Keratinocyte (primary cell): ENCODE data around the gene SH3BGRL3.

Source experiments
- CTCF ChIP-seq, 3 experiments: IDR thresholded peaks in 1 of 3; conservative IDR thresholded peaks in 1 of 3; optimal IDR thresholded peaks in 1 of 3; 2 replicates in 2 of 3; 3 replicates in 1 of 3; pipeline versions ENCODE3 to v1.5.1; 2011; ENCODE audit warnings: low read length in 3 of 3, mild to moderate bottlenecking in 3 of 3, moderate library complexity in 2 of 3, control low read depth in 1 of 3, inconsistent platforms in 1 of 3; ENCODE audit not compliant: insufficient read depth in 2 of 3; ENCODE audit errors: extremely low read depth in 1 of 3
- EZH2 ChIP-seq: IDR thresholded peaks from one replicate; pipeline ENCODE4 v1.6.1; 2012; ENCODE audit warnings: inconsistent platforms, mild to moderate bottlenecking, low read length, moderate library complexity

GRCh38 chr1:26265405-26265804, 14.5 kb upstream of the SH3BGRL3 start:
- TF ChIP-seq CTCF (optimal IDR thresholded peaks at IDR 0.05 in 1 of 3, IDR thresholded peaks at IDR 0.05 in 1 of 3, conservative IDR thresholded peaks at IDR 0.05 in 1 of 3; ENCODE audit: extremely low read depth in 1 of 3, insufficient read depth in 2 of 3, low read length in 3 of 3) (no peak), EZH2 (no peak)
